ENCODE results near the gene NEGR1.

- TF ChIP-seq CTCF (IDR thresholded peaks at IDR 0.05; ENCODE audit: extremely low read depth in 1 of 2, insufficient read depth in 1 of 2, low read depth in 1 of 2, low read length in 2 of 2) (no peak), EZH2 (IDR thresholded peaks at IDR 0.05; ENCODE audit: borderline replicate concordance, low read depth, low read length, severe bottlenecking) (no peak), GATA2 (IDR thresholded peaks at IDR 0.05; ENCODE audit: insufficient read depth, insufficient read length, low read depth, low read length) (no peak)
Measured at GRCh38 chr1:71660411-71660810, 621.9 kb downstream of the NEGR1 start.
